Endodermal cell (in vitro differentiated cells): ENCODE data around the gene AHSP. TPM values are rescaled to one million over a fixed set of nuclear protein-coding genes. Genes with fewer than 3 reads are reported as not detected.
"Not testable (repeated sequence)": the region's sequence is repeated elsewhere in the genome, so short reads cannot be mapped to it uniquely, and the experiment has no call there.

Experiments
- DNase-seq: peaks from one replicate; pipeline ENCODE4 v3.0.0-alpha.2; 2017
- H3K27ac ChIP-seq: 2 replicates; pipeline ENCODE4 v1.5.1; 2013; ENCODE audit warnings: mild to moderate bottlenecking, low read depth, low read length, moderate library complexity
- H3K27me3 ChIP-seq: 2 replicates; pipeline ENCODE4 v1.6.1; 2013; ENCODE audit warnings: mild to moderate bottlenecking, low read length, moderate library complexity; ENCODE audit not compliant: insufficient read depth, control insufficient read depth, poor library complexity, severe bottlenecking
- H3K36me3 ChIP-seq: 2 replicates; pipeline ENCODE4 v1.7.0; 2013; ENCODE audit warnings: mild to moderate bottlenecking, low read length, moderate library complexity; ENCODE audit not compliant: control insufficient read depth, insufficient read depth
- H3K4me1 ChIP-seq: one replicate; pipeline ENCODE4 v1.7.0; 2013; ENCODE audit warnings: low read length; ENCODE audit not compliant: control insufficient read depth, insufficient read depth
- H3K4me3 ChIP-seq: 2 replicates; pipeline ENCODE4 v1.5.1; 2013; ENCODE audit warnings: mild to moderate bottlenecking, low read length, moderate library complexity
- H3K9ac ChIP-seq: 2 replicates; pipeline ENCODE4 v1.6.1; 2013; ENCODE audit warnings: mild to moderate bottlenecking, low read length, moderate library complexity; ENCODE audit not compliant: poor library complexity, severe bottlenecking; ENCODE audit errors: extremely low read depth
- H3K9me3 ChIP-seq: 2 replicates; pipeline ENCODE4 v1.6.1; 2013; ENCODE audit warnings: mild to moderate bottlenecking, low read length, moderate library complexity; ENCODE audit not compliant: control insufficient read depth
- H3K27ac Mint-ChIP-seq: 2 replicates; pipeline ENCODE4 v1.8.0; 2020; ENCODE audit warnings: mixed read lengths
- H3K27me3 Mint-ChIP-seq: 2 replicates; pipeline ENCODE4 v1.8.0; 2021; ENCODE audit warnings: mild to moderate bottlenecking, mixed read lengths; ENCODE audit not compliant: insufficient read depth
- H3K36me3 Mint-ChIP-seq: 2 replicates; pipeline ENCODE4 v1.8.0; 2020; ENCODE audit warnings: low read depth, mixed read lengths
- H3K4me1 Mint-ChIP-seq: 2 replicates; pipeline ENCODE4 v1.8.0; 2020; ENCODE audit warnings: mixed read lengths
- H3K4me3 Mint-ChIP-seq: 2 replicates; pipeline ENCODE4 v1.8.0; 2020; ENCODE audit warnings: mild to moderate bottlenecking, moderate library complexity, mixed read lengths
- H3K9me3 Mint-ChIP-seq: 2 replicates; pipeline ENCODE4 v1.8.0; 2020; ENCODE audit warnings: mild to moderate bottlenecking, mixed read lengths
- CTCF ChIP-seq: fragments of 200-600 bp; sonication (generic); conservative IDR thresholded peaks from 2 replicates; pipeline ENCODE4 v1.5.0; 2021; ENCODE audit warnings: antibody characterized with exemption, mild to moderate bottlenecking
- WGBS, 2 experiments: methylation state at CpG; one replicate each; pipeline versions ENCODE4 v1.1.5 to v1.1.7; 2013; ENCODE audit warnings: missing lambda C conversion rate in 2 of 2, mixed read lengths in 1 of 2; ENCODE audit not compliant: insufficient coverage in 1 of 2, insufficient read length in 1 of 2; 5-methylcytosine and 5-hydroxymethylcytosine counted together
- total RNA-seq, 2 donors: library from RNA; stranded (reverse); fragmentation: NEBNext Ultra II Directional in 1 of 2; extraction: Animal tissue kit (Norgen Biotek cat#: 25700) in 1 of 2; gene quantifications; 2 replicates in 1 of 2; 3 replicates in 1 of 2; pipeline ENCODE4 v1.2.1, GENCODE V29; 2021

Gene AHSP
- total RNA-seq, 2 donors from 2014 or later = not detected

- H3K4me3 Mint-ChIP-seq = peak overlapping the region; percentile 49
- no peak for DNase-seq
- TF ChIP-seq CTCF = no peak
- H3K36me3 Mint-ChIP-seq = no peaks in the 10 kb centered on the region
- H3K9me3 Mint-ChIP-seq = peaks cover 38% of the 10 kb centered on the region
- H3K9me3 ChIP-seq = peaks cover 11% of the 10 kb centered on the region
- H3K27ac ChIP-seq = no peak overlapping the region
- H3K27me3 ChIP-seq = peaks cover under 1% of the 10 kb centered on the region
- H3K36me3 ChIP-seq = no peaks in the 10 kb centered on the region
- H3K27ac Mint-ChIP-seq = no peak overlapping the region
- H3K9ac ChIP-seq = no peak overlapping the region
- 87 to 98% methylated on average over 8 to 21 of the region's 21 CpGs for WGBS, 2 experiments
- no peaks in the 10 kb centered on the region for H3K4me1 ChIP-seq
- H3K4me3 ChIP-seq = no peak overlapping the region
- H3K4me1 Mint-ChIP-seq = no peaks in the 10 kb centered on the region
- peaks cover 41% of the 10 kb centered on the region for H3K27me3 Mint-ChIP-seq
These were observed 9.2 kb downstream of the AHSP start for GRCh38 chr16:31536804-31537361.

- H3K27me3 ChIP-seq = no peaks in the 10 kb centered on the region
- H3K9me3 ChIP-seq = peaks cover 18% of the 10 kb centered on the region
- peaks cover 41% of the 10 kb centered on the region for H3K27me3 Mint-ChIP-seq
- H3K36me3 ChIP-seq = no peaks in the 10 kb centered on the region
- peak overlapping the region; percentile 45 for H3K4me3 ChIP-seq
- H3K27ac Mint-ChIP-seq = no peak overlapping the region
- 7 to 21% methylated on average over 17 to 57 of the region's 57 CpGs for WGBS, 2 experiments
- H3K27ac ChIP-seq = no peak overlapping the region
- peak overlapping the region; percentile 49 for H3K4me3 Mint-ChIP-seq
- H3K4me1 Mint-ChIP-seq = no peaks in the 10 kb centered on the region
- DNase-seq = peak; percentile 63
- H3K9ac ChIP-seq = no peak overlapping the region
- no peaks in the 10 kb centered on the region for H3K36me3 Mint-ChIP-seq
- H3K4me1 ChIP-seq = no peaks in the 10 kb centered on the region
- TF ChIP-seq CTCF = no peak
- H3K9me3 Mint-ChIP-seq = peaks cover 45% of the 10 kb centered on the region
These were observed 9.9 kb downstream of the AHSP start for GRCh38 chr16:31537362-31538242.

- H3K27me3 ChIP-seq, H3K36me3 ChIP-seq, DNase-seq, H3K36me3 Mint-ChIP-seq, H3K9ac ChIP-seq, H3K4me1 ChIP-seq, H3K4me1 Mint-ChIP-seq, H3K27ac Mint-ChIP-seq, H3K4me3 ChIP-seq, H3K27ac ChIP-seq: not testable (repeated sequence)
- H3K9me3 ChIP-seq = peaks cover 23% of the 10 kb centered on the region
- Mint-ChIP-seq H3K9me3 (peaks cover 48% of the 10 kb centered on the region), H3K4me3 (peak overlapping the region; percentile 49), H3K27me3 (peaks cover 35% of the 10 kb centered on the region)
- WGBS, 2 experiments = 79 to 80% methylated on average over 6 of the region's 7 CpGs
These were observed 10.5 kb downstream of the AHSP start for GRCh38 chr16:31538243-31538598.

GRCh38 chr16:31539762-31540161, 12.1 kb downstream of the AHSP start:
- H3K36me3 ChIP-seq, H3K27ac ChIP-seq, H3K4me3 ChIP-seq, H3K9ac ChIP-seq, H3K4me3 Mint-ChIP-seq, H3K27me3 ChIP-seq, H3K36me3 Mint-ChIP-seq, DNase-seq, H3K4me1 ChIP-seq, H3K4me1 Mint-ChIP-seq, H3K27ac Mint-ChIP-seq: not testable (repeated sequence)
- WGBS, 2 experiments = 94 to 100% methylated on average over 1 of the region's 4 CpGs
- peaks cover 34% of the 10 kb centered on the region for H3K27me3 Mint-ChIP-seq
- H3K9me3 ChIP-seq = peaks cover 23% of the 10 kb centered on the region
- H3K9me3 Mint-ChIP-seq = peaks cover 58% of the 10 kb centered on the region
